HG02973 (cell line): ENCODE measurements around the gene MEPCE.

Source experiments
- ATAC-seq: cut with Tn5 transposase; IDR thresholded peaks from one replicate; pipeline ENCODE4 v1.9.1; 2021; ENCODE audit warnings: moderate library complexity; ENCODE audit not compliant: unreplicated experiment

Gene MEPCE

GRCh38 chr7:100464791-100465190 is 35.2 kb downstream of the MEPCE start:
- no peak for ATAC-seq

GRCh38 chr7:100465299-100465698 is 35.7 kb downstream of the MEPCE start:
- ATAC-seq = no peak

- ATAC-seq = no peak
Measured at GRCh38 chr7:100465702-100466311, 36.2 kb downstream of the MEPCE start.

- ATAC-seq = no peak
Measured at GRCh38 chr7:100466653-100467605, 37.3 kb downstream of the MEPCE start.

- ATAC-seq = no peak
Measured at GRCh38 chr7:100467638-100468373, 38.2 kb downstream of the MEPCE start.

GRCh38 chr7:100469227-100470044 is 39.8 kb downstream of the MEPCE start:
- ATAC-seq = no peak

GRCh38 chr7:100471021-100471420 is 41.4 kb downstream of the MEPCE start:
- ATAC-seq = no peak

- no peak for ATAC-seq
Measured at GRCh38 chr7:100472121-100472851, 42.7 kb downstream of the MEPCE start.

- no peak for ATAC-seq
Measured at GRCh38 chr7:100472854-100473499, 43.3 kb downstream of the MEPCE start.

GRCh38 chr7:100475549-100475948 is 45.9 kb downstream of the MEPCE start:
- ATAC-seq = no peak

- ATAC-seq = no peak
Measured at GRCh38 chr7:100476101-100476780, 46.6 kb downstream of the MEPCE start.

- ATAC-seq = no peak
Measured at GRCh38 chr7:100476903-100477870, 47.6 kb downstream of the MEPCE start.

GRCh38 chr7:100477871-100478267 is 48.2 kb downstream of the MEPCE start:
- ATAC-seq = no peak

GRCh38 chr7:100478958-100479660 is 49.5 kb downstream of the MEPCE start, which contains the start of gene TSC22D4:
TSS of gene TSC22D4 (minus strand) at chr7:100479214. CDS start at chr7:100478038, 1,176 bp downstream.
- ATAC-seq = peak; percentile 49

- ATAC-seq = no peak
Measured at GRCh38 chr7:100481466-100481865, 51.8 kb downstream of the MEPCE start.

- no peak for ATAC-seq
Measured at GRCh38 chr7:100482728-100483089, 53.1 kb downstream of the MEPCE start.

GRCh38 chr7:100483090-100483721 is 53.6 kb downstream of the MEPCE start:
- ATAC-seq = peak; percentile 44
